ENCODE data around the gene SLC8A1. TPM values are rescaled to one million over a fixed set of nuclear protein-coding genes. Genes with fewer than 3 reads are reported as not detected.

SLC8A1 gene
- total RNA-seq, 1 donor from 2014 or later = 34.8 TPM

GRCh38 chr2:40276076-40276475 is 175.8 kb downstream of the SLC8A1 start:
- H3K36me3 Mint-ChIP-seq (ENCODE audit: low read depth, unreplicated experiment) = no peaks in the 10 kb centered on the region
- no peak overlapping the region for H3K27ac ChIP-seq (ENCODE audit: low read depth, low read length)
- H3K9me3 Mint-ChIP-seq (ENCODE audit: unreplicated experiment) = no peaks in the 10 kb centered on the region
- FAIRE-seq (no peak), DNase-seq (ENCODE audit: low read depth) (no peak)
- no peak overlapping the region for H3K4me2 ChIP-seq (ENCODE audit: low read length)
- no peaks in the 10 kb centered on the region for H3K27me3 ChIP-seq (ENCODE audit: insufficient read depth, low read length)
- no peaks in the 10 kb centered on the region for H4K20me1 ChIP-seq (ENCODE audit: insufficient read depth, low read length)
- H3K27me3 Mint-ChIP-seq (ENCODE audit: low read depth, unreplicated experiment) = no peaks in the 10 kb centered on the region
- TF ChIP-seq EZH2 (IDR thresholded peaks at IDR 0.05; ENCODE audit: insufficient read depth, low read length) = no peak
- TF ChIP-seq CTCF (IDR thresholded peaks at IDR 0.05; ENCODE audit: insufficient read depth, low read depth, low read length) = no peak
- peaks cover 30% of the 10 kb centered on the region for H3K4me1 Mint-ChIP-seq (ENCODE audit: low read depth, unreplicated experiment)
- H3K4me3 Mint-ChIP-seq (ENCODE audit: unreplicated experiment) = no peak overlapping the region
- no peak overlapping the region for H3K27ac Mint-ChIP-seq (ENCODE audit: unreplicated experiment)
- no peak overlapping the region for H3K9ac ChIP-seq (ENCODE audit: low read length)
- no peaks in the 10 kb centered on the region for H3K9me3 ChIP-seq (ENCODE audit: insufficient read depth, low read depth, low read length)
- H2AFZ ChIP-seq (ENCODE audit: low read depth, low read length) = no peak overlapping the region
- H3K4me1 ChIP-seq (ENCODE audit: insufficient read depth, low read length) = peaks cover 5% of the 10 kb centered on the region
- H3K79me2 ChIP-seq (ENCODE audit: insufficient read depth, low read length) = no peaks in the 10 kb centered on the region
- no peaks in the 10 kb centered on the region for H3K36me3 ChIP-seq (ENCODE audit: insufficient read depth, low read length)
- no peak overlapping the region for H3K4me3 ChIP-seq (ENCODE audit: insufficient read depth, low read depth, low read length)

GRCh38 chr2:40274270-40274669 is 177.6 kb downstream of the SLC8A1 start:
- no peaks in the 10 kb centered on the region for H3K27me3 Mint-ChIP-seq (ENCODE audit: low read depth, unreplicated experiment)
- Histone ChIP-seq H3K4me3 (ENCODE audit: insufficient read depth, low read depth, low read length) (no peak overlapping the region), H3K79me2 (ENCODE audit: insufficient read depth, low read length) (no peaks in the 10 kb centered on the region), H3K4me1 (ENCODE audit: insufficient read depth, low read length) (no peaks in the 10 kb centered on the region), H3K9ac (ENCODE audit: low read length) (no peak overlapping the region), H3K27ac (ENCODE audit: low read depth, low read length) (no peak overlapping the region), H3K36me3 (ENCODE audit: insufficient read depth, low read length) (no peaks in the 10 kb centered on the region), H3K9me3 (ENCODE audit: insufficient read depth, low read depth, low read length) (no peaks in the 10 kb centered on the region), H2AFZ (ENCODE audit: low read depth, low read length) (no peak overlapping the region), H3K27me3 (ENCODE audit: insufficient read depth, low read length) (no peaks in the 10 kb centered on the region), H3K4me2 (ENCODE audit: low read length) (no peak overlapping the region), H4K20me1 (ENCODE audit: insufficient read depth, low read length) (no peaks in the 10 kb centered on the region)
- H3K9me3 Mint-ChIP-seq (ENCODE audit: unreplicated experiment) = no peaks in the 10 kb centered on the region
- H3K36me3 Mint-ChIP-seq (ENCODE audit: low read depth, unreplicated experiment) = no peaks in the 10 kb centered on the region
- peaks cover 14% of the 10 kb centered on the region for H3K4me1 Mint-ChIP-seq (ENCODE audit: low read depth, unreplicated experiment)
- H3K4me3 Mint-ChIP-seq (ENCODE audit: unreplicated experiment) = no peak overlapping the region
- no peak for TF ChIP-seq CTCF (IDR thresholded peaks at IDR 0.05; ENCODE audit: insufficient read depth, low read depth, low read length)
- no peak for TF ChIP-seq EZH2 (IDR thresholded peaks at IDR 0.05; ENCODE audit: insufficient read depth, low read length)
- FAIRE-seq (no peak), DNase-seq (ENCODE audit: low read depth) (no peak)
- H3K27ac Mint-ChIP-seq (ENCODE audit: unreplicated experiment) = no peak overlapping the region

DNA sequence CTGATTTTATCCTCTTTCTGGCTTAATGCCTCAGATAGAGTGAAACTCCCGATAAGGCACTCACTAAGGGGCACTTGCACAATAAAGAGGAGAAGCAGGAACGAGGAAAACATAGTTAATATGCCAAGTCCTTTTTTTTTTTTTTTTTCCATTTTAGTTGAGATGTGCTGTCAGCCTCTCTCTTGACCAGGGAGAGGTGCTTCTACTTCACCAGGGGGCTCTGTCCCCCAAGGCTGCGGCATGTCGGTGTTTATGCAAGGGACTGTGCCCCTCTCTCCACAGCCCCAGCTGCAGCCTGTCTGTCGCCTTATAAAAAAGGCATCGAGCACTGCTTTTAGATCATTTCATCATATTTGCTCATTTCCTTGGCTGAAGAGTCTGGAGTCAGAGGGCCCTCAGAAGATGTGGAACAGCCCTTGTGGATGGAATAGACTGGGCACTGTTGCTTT is 178.1 kb downstream of the SLC8A1 start:
- Histone ChIP-seq H4K20me1 (ENCODE audit: insufficient read depth, low read length) (no peaks in the 10 kb centered on the region), H3K4me1 (ENCODE audit: insufficient read depth, low read length) (no peaks in the 10 kb centered on the region), H3K36me3 (ENCODE audit: insufficient read depth, low read length) (no peaks in the 10 kb centered on the region), H3K27me3 (ENCODE audit: insufficient read depth, low read length) (no peaks in the 10 kb centered on the region), H3K4me3 (ENCODE audit: insufficient read depth, low read depth, low read length) (no peak overlapping the region), H3K4me2 (ENCODE audit: low read length) (no peak overlapping the region), H3K9me3 (ENCODE audit: insufficient read depth, low read depth, low read length) (no peaks in the 10 kb centered on the region), H2AFZ (ENCODE audit: low read depth, low read length) (no peak overlapping the region), H3K9ac (ENCODE audit: low read length) (no peak overlapping the region), H3K79me2 (ENCODE audit: insufficient read depth, low read length) (no peaks in the 10 kb centered on the region), H3K27ac (ENCODE audit: low read depth, low read length) (no peak overlapping the region)
- no peak for FAIRE-seq
- Mint-ChIP-seq H3K4me3 (ENCODE audit: unreplicated experiment) (no peak overlapping the region), H3K27me3 (ENCODE audit: low read depth, unreplicated experiment) (no peaks in the 10 kb centered on the region), H3K9me3 (ENCODE audit: unreplicated experiment) (no peaks in the 10 kb centered on the region), H3K4me1 (ENCODE audit: low read depth, unreplicated experiment) (peaks cover 13% of the 10 kb centered on the region), H3K36me3 (ENCODE audit: low read depth, unreplicated experiment) (no peaks in the 10 kb centered on the region), H3K27ac (ENCODE audit: unreplicated experiment) (no peak overlapping the region)
- no peak for TF ChIP-seq CTCF (IDR thresholded peaks at IDR 0.05; ENCODE audit: insufficient read depth, low read depth, low read length)
- no peak for TF ChIP-seq EZH2 (IDR thresholded peaks at IDR 0.05; ENCODE audit: insufficient read depth, low read length)
- DNase-seq (ENCODE audit: low read depth) = no peak

Data from astrocyte (in vitro differentiated cells and primary cell).